Trophoblast cell (in vitro differentiated cells and primary cell): ENCODE measurements around the gene MYBBP1A.

Source experiments
- DNase-seq, 2 donors: peaks; one replicate each; pipeline ENCODE4 v3.0.0-alpha.2; 2016
- H2AFZ ChIP-seq: 2 replicates; pipeline ENCODE4 v1.6.1; 2013; ENCODE audit warnings: low read length, moderate library complexity, mild to moderate bottlenecking; ENCODE audit not compliant: insufficient read depth, poor library complexity
- H2AK5ac ChIP-seq: 2 replicates; pipeline ENCODE4 v1.6.1; 2013; ENCODE audit warnings: mild to moderate bottlenecking, low read length
- H2BK120ac ChIP-seq: 2 replicates; pipeline ENCODE4 v1.6.1; 2013; ENCODE audit warnings: low read length, mild to moderate bottlenecking, moderate library complexity; ENCODE audit not compliant: insufficient read depth, poor library complexity
- H2BK12ac ChIP-seq: 2 replicates; pipeline ENCODE4 v1.6.1; 2013; ENCODE audit warnings: mild to moderate bottlenecking, low read length, moderate library complexity
- H2BK5ac ChIP-seq: 2 replicates; pipeline ENCODE4 v1.6.1; 2013; ENCODE audit warnings: low read length, low read depth, moderate library complexity, mild to moderate bottlenecking; ENCODE audit not compliant: poor library complexity
- H3K14ac ChIP-seq: 2 replicates; pipeline ENCODE4 v1.6.1; 2013; ENCODE audit warnings: mild to moderate bottlenecking, low read length
- H3K18ac ChIP-seq: 2 replicates; pipeline ENCODE4 v1.6.1; 2013; ENCODE audit warnings: mild to moderate bottlenecking, low read length
- H3K23ac ChIP-seq: 2 replicates; pipeline ENCODE4 v1.6.1; 2013; ENCODE audit warnings: low read length
- H3K27ac ChIP-seq: 2 replicates; pipeline ENCODE4 v1.5.1; 2013; ENCODE audit warnings: low read depth, mild to moderate bottlenecking, inconsistent platforms, low read length, moderate library complexity
- H3K27me3 ChIP-seq: 2 replicates; pipeline ENCODE4 v1.6.1; 2013; ENCODE audit warnings: inconsistent platforms, mild to moderate bottlenecking, low read length, moderate library complexity; ENCODE audit not compliant: insufficient read depth
- H3K36me3 ChIP-seq, 2 experiments: 1 replicate in 1 of 2; 2 replicates in 1 of 2; pipeline ENCODE4 v1.6.1; 2013; ENCODE audit warnings: low read length in 2 of 2, mild to moderate bottlenecking in 2 of 2, moderate library complexity in 1 of 2; ENCODE audit not compliant: insufficient read depth in 2 of 2, control insufficient read depth in 1 of 2
- H3K4ac ChIP-seq: 2 replicates; pipeline ENCODE4 v1.6.1; 2013; ENCODE audit warnings: low read depth, mild to moderate bottlenecking, low read length, moderate library complexity
- H3K4me1 ChIP-seq, 2 experiments: 1 replicate in 1 of 2; 2 replicates in 1 of 2; pipeline ENCODE4 v1.6.1; 2013; ENCODE audit warnings: low read length in 2 of 2, mild to moderate bottlenecking in 2 of 2, moderate library complexity in 1 of 2; ENCODE audit not compliant: insufficient read depth in 2 of 2, control insufficient read depth in 1 of 2
- H3K4me2 ChIP-seq: 2 replicates; pipeline ENCODE4 v1.6.1; 2013; ENCODE audit warnings: inconsistent platforms, mild to moderate bottlenecking, low read length, moderate library complexity
- H3K4me3 ChIP-seq: 2 replicates; pipeline ENCODE4 v1.5.1; 2013; ENCODE audit warnings: mild to moderate bottlenecking, low read depth, low read length, inconsistent platforms
- H3K79me1 ChIP-seq: one replicate; pipeline ENCODE4 v1.6.1; 2013; ENCODE audit warnings: low read length
- H3K79me2 ChIP-seq: 2 replicates; pipeline ENCODE4 v1.6.1; 2013; ENCODE audit warnings: low read length, mild to moderate bottlenecking; ENCODE audit not compliant: control insufficient read depth, insufficient read depth, poor library complexity
- H3K9ac ChIP-seq: 2 replicates; pipeline ENCODE4 v1.6.1; 2013; ENCODE audit warnings: mild to moderate bottlenecking, low read length
- H3K9me3 ChIP-seq: 2 replicates; pipeline ENCODE4 v1.6.1; 2013; ENCODE audit warnings: low read depth, mild to moderate bottlenecking, control low read depth, inconsistent platforms, low read length; ENCODE audit not compliant: insufficient read depth
- H4K12ac ChIP-seq: 2 replicates; pipeline ENCODE4 v1.6.1; 2013; ENCODE audit warnings: low read depth, mild to moderate bottlenecking, low read length, moderate library complexity
- H4K8ac ChIP-seq: 2 replicates; pipeline ENCODE4 v1.6.1; 2013; ENCODE audit warnings: low read depth, mild to moderate bottlenecking, low read length, moderate library complexity
- H4K91ac ChIP-seq: one replicate; pipeline ENCODE4 v1.6.1; 2013; ENCODE audit warnings: low read depth, mild to moderate bottlenecking, low read length, moderate library complexity
- WGBS: extraction: QIAGEN DNeasy Blood & Tissue Kit; methylation state at CpG from one replicate; pipeline ENCODE4 v1.1.7; 2013; ENCODE audit warnings: missing lambda C conversion rate; ENCODE audit not compliant: insufficient read length, insufficient coverage; ENCODE audit errors: extremely low coverage; 5-methylcytosine and 5-hydroxymethylcytosine counted together

MYBBP1A gene

GRCh38 chr17:4539025-4539424 lies 16.2 kb downstream of the MYBBP1A start:
- DNase-seq = no peak
- Histone ChIP-seq H2BK120ac (no peak overlapping the region), H3K27ac (no peak overlapping the region), H3K23ac (no peak overlapping the region), H4K91ac (no peak overlapping the region), H3K27me3 (no peaks in the 10 kb centered on the region), H3K79me2 (no peaks in the 10 kb centered on the region), H3K4me1 (no peaks in the 10 kb centered on the region), H4K8ac (no peak overlapping the region), H3K79me1 (no peaks in the 10 kb centered on the region), H3K18ac (no peak overlapping the region), H2AK5ac (no peak overlapping the region), H3K4me3 (no peak overlapping the region), H4K12ac (no peak overlapping the region), H3K9me3 (peaks cover 1% of the 10 kb centered on the region), H2AFZ (no peak overlapping the region), H3K36me3 (peaks cover 89% of the 10 kb centered on the region in 2 experiments), H3K14ac (no peak overlapping the region), H3K9ac (no peak overlapping the region), H3K4me2 (no peak overlapping the region), H3K4ac (no peak overlapping the region), H2BK5ac (no peak overlapping the region), H2BK12ac (no peak overlapping the region)
- WGBS = no CpG with 5 or more reads among the region's 8 CpGs

- no peaks in the 10 kb centered on the region for H3K9me3 ChIP-seq
- no peaks in the 10 kb centered on the region for H3K79me2 ChIP-seq
- H3K9ac ChIP-seq = no peak overlapping the region
- no peak overlapping the region for H3K4me2 ChIP-seq
- H3K4me3 ChIP-seq = no peak overlapping the region
- H4K12ac ChIP-seq = no peak overlapping the region
- no CpG with 5 or more reads among the region's 13 CpGs for WGBS
- no peak overlapping the region for H2BK5ac ChIP-seq
- peaks cover 92 to 95% of the 10 kb centered on the region in 2 experiments for H3K36me3 ChIP-seq
- H3K14ac ChIP-seq = no peak overlapping the region
- H3K4me1 ChIP-seq = no peaks in the 10 kb centered on the region
- no peak overlapping the region for H4K91ac ChIP-seq
- H3K27ac ChIP-seq = no peak overlapping the region
- H2AK5ac ChIP-seq = no peak overlapping the region
- no peak overlapping the region for H2BK120ac ChIP-seq
- no peaks in the 10 kb centered on the region for H3K27me3 ChIP-seq
- H3K18ac ChIP-seq = no peak overlapping the region
- H4K8ac ChIP-seq = no peak overlapping the region
- no peak overlapping the region for H2BK12ac ChIP-seq
- DNase-seq = no peak
- no peak overlapping the region for H2AFZ ChIP-seq
- no peak overlapping the region for H3K4ac ChIP-seq
- no peaks in the 10 kb centered on the region for H3K79me1 ChIP-seq
- H3K23ac ChIP-seq = no peak overlapping the region
Observed at GRCh38 chr17:4538236-4539002, 16.8 kb downstream of the MYBBP1A start.

GRCh38 chr17:4537451-4538235 lies 17.5 kb downstream of the MYBBP1A start:
- Histone ChIP-seq H3K4me3 (no peak overlapping the region), H2BK12ac (no peak overlapping the region), H3K27ac (no peak overlapping the region), H3K4me2 (no peak overlapping the region), H3K27me3 (no peaks in the 10 kb centered on the region), H3K18ac (no peak overlapping the region), H2BK120ac (no peak overlapping the region), H3K9me3 (no peaks in the 10 kb centered on the region), H2AK5ac (no peak overlapping the region), H2BK5ac (no peak overlapping the region), H4K91ac (no peak overlapping the region), H3K9ac (no peak overlapping the region), H3K36me3 (peaks cover 93 to 97% of the 10 kb centered on the region in 2 experiments), H4K12ac (no peak overlapping the region), H3K4ac (no peak overlapping the region), H3K23ac (no peak overlapping the region), H4K8ac (no peak overlapping the region), H3K79me2 (no peaks in the 10 kb centered on the region), H3K4me1 (no peaks in the 10 kb centered on the region), H3K14ac (no peak overlapping the region), H2AFZ (no peak overlapping the region), H3K79me1 (no peaks in the 10 kb centered on the region)
- WGBS = no CpG with 5 or more reads among the region's 19 CpGs
- DNase-seq = no peak

- Histone ChIP-seq H2BK5ac (no peak overlapping the region), H3K4me2 (no peak overlapping the region), H3K23ac (no peak overlapping the region), H3K36me3 (peaks cover 93 to 96% of the 10 kb centered on the region in 2 experiments), H3K79me1 (no peaks in the 10 kb centered on the region), H2BK12ac (no peak overlapping the region), H4K91ac (no peak overlapping the region), H3K4me3 (no peak overlapping the region), H2AFZ (no peak overlapping the region), H2AK5ac (no peak overlapping the region), H4K12ac (no peak overlapping the region), H4K8ac (no peak overlapping the region), H3K18ac (no peak overlapping the region), H3K27me3 (no peaks in the 10 kb centered on the region), H3K4me1 (no peaks in the 10 kb centered on the region), H3K9ac (no peak overlapping the region), H2BK120ac (no peak overlapping the region), H3K4ac (no peak overlapping the region), H3K14ac (no peak overlapping the region), H3K9me3 (no peaks in the 10 kb centered on the region), H3K27ac (no peak overlapping the region), H3K79me2 (no peaks in the 10 kb centered on the region)
- peak in 1 of 2 donors; percentile 41 for DNase-seq
- WGBS = no CpG with 5 or more reads among the region's 18 CpGs
Observed at GRCh38 chr17:4536742-4537411, 18.3 kb downstream of the MYBBP1A start.
